Measurements from ENCODE around the gene ZSCAN9.

- TF ChIP-seq CTCF (IDR thresholded peaks at IDR 0.05; ENCODE audit: insufficient read depth, low read length): no peak
- TF ChIP-seq POLR2AphosphoS5 (IDR thresholded peaks at IDR 0.05; ENCODE audit: low read depth): no peak
- no peak for TF ChIP-seq GABPA (IDR thresholded peaks at IDR 0.05; ENCODE audit: low read depth)
- no peak for TF ChIP-seq REST (IDR thresholded peaks at IDR 0.05; ENCODE audit: insufficient replicate concordance, low read depth)
- no peak for TF ChIP-seq SPI1 (IDR thresholded peaks at IDR 0.05; ENCODE audit: borderline replicate concordance, low read depth)
Observed at GRCh38 chr6:28205879-28206278, 19.2 kb upstream of the ZSCAN9 start.

All from HL-60 (cell line).